IMR-90 (cell line): ENCODE measurements around the gene CENPK. TPM values are rescaled to one million over a fixed set of nuclear protein-coding genes. Genes with fewer than 3 reads are reported as not detected.
"Not testable (repeated sequence)": the region's sequence is repeated elsewhere in the genome, so short reads cannot be mapped to it uniquely, and the experiment has no call there.

Experiments
- ATAC-seq: fragments of 200-7000 bp; cut with Tn5 transposase; 2 replicates; pipeline ENCODE4 v1.9.1; 2020; ENCODE audit warnings: low read depth, mild to moderate bottlenecking, moderate library complexity
- BruUV-seq: library from RNA; stranded (reverse); fragments of 400-500 nt; replicated peaks from 2 replicates; lab custom pipeline; 2021; lab: Mats Ljungman, UMichigan
- CTCF ChIA-PET: fragments of 300-600 bp; formaldehyde crosslinking; extraction: SDS; loops from one replicate; lab custom pipeline; 2021; ENCODE audit warnings: antibody characterized with exemption; lab: Yijun Ruan, JAX
- POLR2A ChIA-PET: fragments of 300-600 bp; sonication (Branson Sonifier 250); formaldehyde crosslinking; loops from one replicate; lab custom pipeline; 2022; ENCODE audit warnings: antibody characterized with exemption; ENCODE audit not compliant: unreplicated experiment; lab: Charles Lee
- DNase-seq: peaks from one replicate; pipeline ENCODE4 v3.0.0; 2013
- H2AFZ ChIP-seq: replicated peaks from 2 replicates; pipeline ENCODE3; 2013; ENCODE audit warnings: low read length, mild to moderate bottlenecking; ENCODE audit not compliant: poor library complexity
- H2AK5ac ChIP-seq: 2 replicates; pipeline ENCODE4 v1.6.1; 2013; ENCODE audit warnings: low read depth, low read length, inconsistent platforms
- H2AK9ac ChIP-seq: replicated peaks from 2 replicates; pipeline ENCODE3; 2013; ENCODE audit warnings: mild to moderate bottlenecking, low read depth, low read length, moderate library complexity; ENCODE audit not compliant: poor library complexity
- H2BK120ac ChIP-seq: 2 replicates; pipeline ENCODE4 v1.6.1; 2013; ENCODE audit warnings: low read depth, low read length, inconsistent platforms
- H2BK15ac ChIP-seq: 3 replicates; pipeline ENCODE4 v1.6.1; 2013; ENCODE audit warnings: low read depth, low read length, inconsistent platforms
- H2BK20ac ChIP-seq: 2 replicates; pipeline ENCODE4 v1.6.1; 2013; ENCODE audit warnings: low read depth, mild to moderate bottlenecking, inconsistent platforms, low read length, moderate library complexity
- H2BK5ac ChIP-seq: 2 replicates; pipeline ENCODE4 v1.6.1; 2013; ENCODE audit warnings: mild to moderate bottlenecking, low read depth, low read length, inconsistent platforms; ENCODE audit not compliant: poor library complexity, severe bottlenecking
- H3K14ac ChIP-seq: replicated peaks from 2 replicates; pipeline ENCODE4 v1.6.1; 2013; ENCODE audit warnings: low read depth, low read length, inconsistent platforms
- H3K18ac ChIP-seq: 2 replicates; pipeline ENCODE4 v1.6.1; 2013; ENCODE audit warnings: low read depth, low read length, control low read depth
- H3K23ac ChIP-seq: 2 replicates; pipeline ENCODE4 v1.6.1; 2013; ENCODE audit warnings: low read depth, low read length, inconsistent platforms
- H3K27ac ChIP-seq: 2 replicates; pipeline ENCODE4 v1.5.1; 2013; ENCODE audit warnings: mild to moderate bottlenecking, control low read depth, low read length; ENCODE audit not compliant: insufficient read depth
- H3K27me3 ChIP-seq: 2 replicates; pipeline ENCODE4 v1.6.1; 2013; ENCODE audit warnings: low read length; ENCODE audit not compliant: control insufficient read depth, insufficient read depth
- H3K36me3 ChIP-seq: 2 replicates; pipeline ENCODE4 v1.6.1; 2013; ENCODE audit warnings: low read length, mixed read lengths; ENCODE audit not compliant: control insufficient read depth, insufficient read depth
- H3K4ac ChIP-seq: 2 replicates; pipeline ENCODE4 v1.6.1; 2013; ENCODE audit warnings: low read depth, low read length, inconsistent platforms
- H3K4me1 ChIP-seq: 2 replicates; pipeline ENCODE4 v1.6.1; 2013; ENCODE audit warnings: low read length, mixed read lengths; ENCODE audit not compliant: control insufficient read depth, insufficient read depth
- H3K4me2 ChIP-seq: 2 replicates; pipeline ENCODE4 v1.6.1; 2013; ENCODE audit warnings: low read depth, mild to moderate bottlenecking, control low read depth, low read length, moderate library complexity
- H3K4me3 ChIP-seq: 2 replicates; pipeline ENCODE4 v1.5.1; 2013; ENCODE audit warnings: low read depth, mild to moderate bottlenecking, control low read depth, low read length, moderate library complexity; ENCODE audit not compliant: insufficient read depth
- H3K56ac ChIP-seq: 2 replicates; pipeline ENCODE4 v1.6.1; 2013; ENCODE audit warnings: low read length, inconsistent platforms; ENCODE audit not compliant: insufficient read depth; ENCODE audit errors: extremely low read depth
- H3K79me1 ChIP-seq, 2 experiments: 2 replicates each; pipeline ENCODE4 v1.6.1; 2013; ENCODE audit warnings: low read length in 2 of 2, inconsistent platforms in 1 of 2, low read depth in 1 of 2
- H3K9ac ChIP-seq: 2 replicates; pipeline ENCODE4 v1.6.1; 2013; ENCODE audit warnings: low read depth, low read length, control low read depth
- H3K9me1 ChIP-seq: 2 replicates; pipeline ENCODE4 v1.6.1; 2013; ENCODE audit warnings: low read length, inconsistent platforms; ENCODE audit not compliant: insufficient read depth
- H3K9me3 ChIP-seq: 2 replicates; pipeline ENCODE4 v1.6.1; 2013; ENCODE audit warnings: low read length; ENCODE audit not compliant: control insufficient read depth, insufficient read depth
- H4K20me1 ChIP-seq: 2 replicates; pipeline ENCODE4 v1.6.1; 2013; ENCODE audit warnings: low read length, inconsistent platforms; ENCODE audit not compliant: insufficient read depth
- H4K5ac ChIP-seq: 2 replicates; pipeline ENCODE4 v1.6.1; 2013; ENCODE audit warnings: mild to moderate bottlenecking, low read depth, low read length, control low read depth
- H4K8ac ChIP-seq, 2 experiments: 2 replicates each; pipeline ENCODE4 v1.6.1; 2013; ENCODE audit warnings: low read depth in 2 of 2, low read length in 2 of 2, control low read depth in 1 of 2, inconsistent platforms in 1 of 2
- H4K91ac ChIP-seq: 2 replicates; pipeline ENCODE4 v1.6.1; 2013; ENCODE audit warnings: low read depth, low read length, inconsistent platforms; ENCODE audit not compliant: insufficient read depth
- WGBS, 2 experiments: methylation state at CpG; one replicate each; pipeline versions ENCODE4 v1.1.5 to v1.1.7; 2013; ENCODE audit warnings: missing lambda C conversion rate in 2 of 2; ENCODE audit not compliant: insufficient read length in 1 of 2; ENCODE audit errors: extremely low coverage in 2 of 2; 5-methylcytosine and 5-hydroxymethylcytosine counted together
- dilution Hi-C: fragments of 300-500 bp; cut with HindIII; formaldehyde crosslinking; loops from one replicate; pipeline ENCODE4 v1.14.3; 2018; ENCODE audit warnings: low sequenced_read_pairs; ENCODE audit not compliant: unreplicated experiment
- in situ Hi-C: fragments of 300-500 bp; cut with MboI; formaldehyde crosslinking; loops from 3 replicates; pipeline ENCODE4 v1.14.3; 2019; ENCODE audit warnings: low sequenced_read_pairs, inconsistent platforms, mixed read lengths
- intact Hi-C: fragments of 100-400 bp; cut with micrococcal nuclease; formaldehyde crosslinking; loops from 2 replicates; pipeline ENCODE4 v1.10.0; 2022
- polyA plus RNA-seq, 3 experiments: library from polyadenylated mRNA; depleted of rRNA; stranded (reverse); fragments of >200 nt; gene quantifications; 2 replicates each; pipeline ENCODE4 v1.2.3, GENCODE V29; 2012; ENCODE audit warnings: low replicate concordance in 1 of 3
- total RNA-seq: library from RNA; depleted of rRNA; stranded (reverse); fragments of >200 nt; gene quantifications from 2 replicates; pipeline ENCODE4 v1.2.3, GENCODE V29; 2012

CENPK gene
- total and polyA plus RNA-seq, 2 of the 4 experiments (the other 2 are of a cell fraction), result 5.6 to 9.4 TPM

DNA sequence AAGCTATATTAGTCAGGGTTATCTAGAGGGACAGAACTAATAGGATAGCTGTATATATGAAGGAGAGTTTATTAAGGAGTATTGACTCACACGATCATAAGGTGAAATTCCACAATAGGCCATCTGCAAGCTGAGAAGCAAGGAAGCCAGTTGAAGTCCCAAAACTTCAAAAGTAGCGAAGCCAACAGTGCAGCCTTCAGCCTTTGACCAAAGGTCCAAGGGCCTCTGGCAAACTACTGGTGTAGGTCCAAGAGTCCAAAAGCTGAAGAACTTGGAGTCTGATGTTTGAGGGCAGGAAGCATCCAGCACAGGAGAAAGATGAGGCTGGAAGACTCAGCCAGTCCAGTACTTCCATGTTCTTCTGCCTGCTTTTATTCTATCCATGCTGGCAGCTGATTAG is 76.2 kb downstream of the CENPK start:
- intact Hi-C loops, H3K9ac ChIP-seq, H3K27ac ChIP-seq, H3K79me1 ChIP-seq, H3K9me3 ChIP-seq, H2BK20ac ChIP-seq, H4K5ac ChIP-seq, H3K56ac ChIP-seq, H3K4ac ChIP-seq, dilution Hi-C loops, H2BK120ac ChIP-seq, H3K18ac ChIP-seq, BruUV-seq, H3K4me3 ChIP-seq, DNase-seq, H3K9me1 ChIP-seq, H3K27me3 ChIP-seq, H2AFZ ChIP-seq, H2BK5ac ChIP-seq, H4K8ac ChIP-seq, H3K36me3 ChIP-seq, H2AK5ac ChIP-seq, H2BK15ac ChIP-seq, H4K91ac ChIP-seq, H4K20me1 ChIP-seq, H3K23ac ChIP-seq, H3K14ac ChIP-seq, ATAC-seq, H2AK9ac ChIP-seq, H3K4me1 ChIP-seq, H3K4me2 ChIP-seq: not testable (repeated sequence)
- no CpG with 5 or more reads among the region's 2 CpGs for WGBS, 2 experiments
- in situ Hi-C loops, result loop anchor here (10.0 kb wide), 3 partner anchors 382 to 852 kb away; no protein-coding TSS in a partner anchor
- POLR2A ChIA-PET, result interaction anchor here (0.6 kb wide), 1 partner anchor 18 kb away, joined by 3 read pairs; no protein-coding TSS in a partner anchor
- CTCF ChIA-PET, result interaction anchor here (0.6 kb wide), 1 partner anchor 331 kb away, joined by 6 read pairs; no protein-coding TSS in a partner anchor
